WTC11 (cell line): ENCODE measurements around the gene MYO1A. TPM values are rescaled to one million over a fixed set of nuclear protein-coding genes. Genes with fewer than 3 reads are reported as not detected.

Source experiments
- ATAC-seq: fragments of 200-7000 bp; cut with Tn5 transposase; 2 replicates; pipeline ENCODE4 v1.10.0; 2021; ENCODE audit warnings: mild to moderate bottlenecking, moderate library complexity
- CTCF ChIA-PET: fragments of 300-600 bp; sonication (Branson Sonifier 250); formaldehyde crosslinking; loops from one replicate; lab custom pipeline; 2021; ENCODE audit warnings: antibody characterized with exemption; lab: Charles Lee
- POLR2A ChIA-PET: fragments of 350-600 bp; sonication (Branson Sonifier 250); formaldehyde crosslinking; loops from one replicate; lab custom pipeline; 2021; ENCODE audit warnings: antibody characterized with exemption; lab: Charles Lee
- DNase-seq: peaks from one replicate; pipeline ENCODE4 v3.0.0; 2021; ENCODE audit warnings: low spot score
- H3K27ac Mint-ChIP-seq: 2 replicates; pipeline ENCODE4 v1.8.0; 2021; ENCODE audit warnings: mixed read lengths
- H3K27me3 Mint-ChIP-seq: 2 replicates; pipeline ENCODE4 v1.8.0; 2021; ENCODE audit warnings: low read depth, mild to moderate bottlenecking, moderate library complexity, mixed read lengths
- H3K36me3 Mint-ChIP-seq: 2 replicates; pipeline ENCODE4 v1.8.0; 2021; ENCODE audit warnings: mixed read lengths
- H3K4me1 Mint-ChIP-seq: 2 replicates; pipeline ENCODE4 v1.8.0; 2022; ENCODE audit warnings: mixed read lengths
- H3K4me3 Mint-ChIP-seq: 2 replicates; pipeline ENCODE4 v1.8.0; 2021; ENCODE audit warnings: mild to moderate bottlenecking, moderate library complexity, mixed read lengths
- H3K9me3 Mint-ChIP-seq: 2 replicates; pipeline ENCODE4 v1.8.0; 2021; ENCODE audit warnings: mixed read lengths
- AR ChIP-seq: fragments of 250-450 bp; sonication (Bioruptor Pico); IDR thresholded peaks from 2 replicates; pipeline ENCODE4 v1.9.0; 2021; ENCODE audit warnings: mild to moderate bottlenecking
- ATF3 ChIP-seq: sonication (generic); formaldehyde crosslinking; conservative IDR thresholded peaks from 2 replicates; pipeline ENCODE4 v1.8.1; 2022; ENCODE audit warnings: mild to moderate bottlenecking, missing genetic modification reagents
- FOXJ3 ChIP-seq: sonication (generic); formaldehyde crosslinking; IDR thresholded peaks from 2 replicates; pipeline ENCODE4 v1.9.0; 2021; ENCODE audit warnings: missing genetic modification reagents, mild to moderate bottlenecking, borderline replicate concordance
- FOXP1 ChIP-seq: sonication (generic); formaldehyde crosslinking; IDR thresholded peaks from 2 replicates; pipeline ENCODE4 v1.8.0; 2022; ENCODE audit warnings: missing genetic modification reagents, mild to moderate bottlenecking, moderate library complexity, borderline replicate concordance
- FOXP4 ChIP-seq: sonication (generic); formaldehyde crosslinking; IDR thresholded peaks from 2 replicates; pipeline ENCODE4 v1.8.0; 2022; ENCODE audit warnings: mild to moderate bottlenecking, missing genetic modification reagents
- GRHL2 ChIP-seq: fragments of 250-450 bp; sonication (Bioruptor Pico); IDR thresholded peaks from 2 replicates; pipeline ENCODE4 v1.8.0; 2022; ENCODE audit warnings: mild to moderate bottlenecking, moderate library complexity; ENCODE audit not compliant: insufficient replicate concordance, severe bottlenecking
- HMGXB4 ChIP-seq: sonication (generic); formaldehyde crosslinking; IDR thresholded peaks from 2 replicates; pipeline ENCODE4 v1.8.1; 2023; ENCODE audit warnings: mild to moderate bottlenecking, moderate library complexity, missing genetic modification reagents
- IRF2 ChIP-seq: sonication (generic); formaldehyde crosslinking; IDR thresholded peaks from 2 replicates; pipeline ENCODE4 v1.8.0; 2022; ENCODE audit warnings: low read depth, missing genetic modification reagents, borderline replicate concordance
- SMAD4 ChIP-seq: sonication (generic); formaldehyde crosslinking; IDR thresholded peaks from 2 replicates; pipeline ENCODE4 v1.8.0; 2022; ENCODE audit warnings: mild to moderate bottlenecking, missing genetic modification reagents
- ZNF281 ChIP-seq: sonication (generic); formaldehyde crosslinking; IDR thresholded peaks from 2 replicates; pipeline ENCODE4 v1.8.0; 2023; ENCODE audit warnings: mild to moderate bottlenecking, missing genetic modification reagents
- ZNF425 ChIP-seq: fragments of 250-450 bp; sonication (Bioruptor Pico); conservative IDR thresholded peaks from 2 replicates; pipeline ENCODE4 v1.9.0; 2021; ENCODE audit warnings: mild to moderate bottlenecking
- total RNA-seq: library from RNA; stranded (reverse); gene quantifications from 3 replicates; pipeline ENCODE4 v1.2.3, GENCODE V29; 2021

The MYO1A gene
- total RNA-seq, 1 experiment from 2014 or later: 0.87 TPM

GRCh38 chr12:57004651-57005050 is 45.3 kb downstream of the MYO1A start (continued):
- TF ChIP-seq ZNF281 (CRISPR knock-in tag) (no peak), HMGXB4 (CRISPR knock-in tag) (no peak), FOXJ3 (CRISPR knock-in tag) (no peak)

GRCh38 chr12:57003395-57003794 is 46.5 kb downstream of the MYO1A start:
- no peaks in the 10 kb centered on the region for H3K27me3 Mint-ChIP-seq
- POLR2A ChIA-PET: no interaction called here
- no peak for DNase-seq
- H3K4me1 Mint-ChIP-seq: peaks cover 21% of the 10 kb centered on the region
- no peak for ATAC-seq
- peaks cover 32% of the 10 kb centered on the region for H3K36me3 Mint-ChIP-seq
- no peak overlapping the region for H3K27ac Mint-ChIP-seq
- H3K9me3 Mint-ChIP-seq: no peaks in the 10 kb centered on the region
- CTCF ChIA-PET: interaction anchor here (0.8 to 3.5 kb wide), 8 partner anchors 10 to 245 kb away, joined by 3 to 30 read pairs (median 4); partner anchors contain the start of gene STAT6
- H3K4me3 Mint-ChIP-seq: no peak overlapping the region
- TF ChIP-seq SMAD4 (no peak), GRHL2 (CRISPR knock-in tag) (no peak), FOXP4 (CRISPR knock-in tag) (no peak), ZNF425 (CRISPR knock-in tag) (no peak), AR (CRISPR knock-in tag) (no peak), FOXP1 (CRISPR knock-in tag) (no peak), ATF3 (no peak), IRF2 (CRISPR knock-in tag) (no peak)
- TF ChIP-seq, all 79 proteins: peak for 0
